ENCODE measurements around the gene CDKAL1.

DNA sequence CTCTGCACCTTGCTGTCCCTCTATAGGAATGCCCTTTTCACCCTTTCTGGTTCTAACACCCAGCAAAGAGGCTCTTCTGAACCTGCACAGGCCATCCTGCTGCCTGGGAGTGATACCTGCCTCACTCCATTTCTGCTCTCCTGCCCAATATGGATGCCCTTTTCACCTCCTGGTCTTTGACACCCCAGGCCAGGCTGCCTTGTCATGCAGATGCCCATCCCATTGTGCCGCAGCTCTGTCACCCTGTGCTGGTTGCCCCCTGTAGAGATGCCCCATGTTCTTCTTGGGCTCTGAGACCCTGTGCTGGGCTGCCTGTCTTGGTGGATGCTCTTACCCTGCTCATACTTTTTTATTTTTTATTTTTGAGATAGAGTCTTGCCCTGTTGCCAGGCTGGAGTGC lies 95.3 kb downstream of the CDKAL1 start:
- TF ChIP-seq GATA3 (IDR thresholded peaks at IDR 0.05; ENCODE audit: low read depth, low read length) (no peak), GATA2 (IDR thresholded peaks at IDR 0.05; ENCODE audit: low read depth, low read length) (no peak)

All from SH-SY5Y (cell line).